Keratinocyte (primary cell): ENCODE data around the gene DLAT. TPM values are rescaled to one million over a fixed set of nuclear protein-coding genes. Genes with fewer than 3 reads are reported as not detected.
"Not testable (repeated sequence)": the region's sequence is repeated elsewhere in the genome, so short reads cannot be mapped to it uniquely, and the experiment has no call there.

Source experiments
- DNase-seq: peaks from one replicate; pipeline ENCODE4 v3.0.0-alpha.2; 2011; ENCODE audit warnings: low read depth, missing footprints, low spot score
- FAIRE-seq: peaks from 2 replicates; lab custom pipeline; 2011; peaks lifted over from hg19 to GRCh38; lab: Jason Lieb, UNC
- H2AFZ ChIP-seq: 2 replicates; pipeline ENCODE4 v1.6.0; 2012; ENCODE audit warnings: low read length, control low read depth, inconsistent platforms; ENCODE audit not compliant: control insufficient read depth
- H3K27ac ChIP-seq: 2 replicates; pipeline ENCODE4 v1.5.1; 2011; ENCODE audit warnings: low read length; ENCODE audit not compliant: control insufficient read depth, insufficient read depth
- H3K27me3 ChIP-seq: 3 replicates; pipeline ENCODE4 v1.6.0; 2011; ENCODE audit warnings: low read length; ENCODE audit not compliant: control insufficient read depth, insufficient read depth; ENCODE audit errors: extremely low read depth
- H3K36me3 ChIP-seq, 2 experiments: 2 replicates in 1 of 2; 3 replicates in 1 of 2; pipeline ENCODE4 v1.5.1; 2011; ENCODE audit warnings: low read length in 2 of 2, mild to moderate bottlenecking in 1 of 2; ENCODE audit not compliant: control insufficient read depth in 2 of 2, insufficient read depth in 2 of 2; ENCODE audit errors: extremely low read depth in 1 of 2
- H3K4me1 ChIP-seq: 3 replicates; pipeline ENCODE4 v1.5.1; 2011; ENCODE audit warnings: low read length; ENCODE audit not compliant: control insufficient read depth, insufficient read depth; ENCODE audit errors: extremely low read depth
- H3K4me2 ChIP-seq: 3 replicates; pipeline ENCODE4 v1.6.0; 2011; ENCODE audit warnings: low read depth, low read length; ENCODE audit not compliant: control insufficient read depth, insufficient read depth; ENCODE audit errors: extremely low read depth
- H3K4me3 ChIP-seq, 3 experiments: fragments of 200-600 bp in 1 of 3; sonication (generic) in 1 of 3; 2 replicates in 2 of 3; 3 replicates in 1 of 3; pipeline ENCODE4 v1.5.1; 2011 to 2016; ENCODE audit warnings: low read length in 3 of 3, mild to moderate bottlenecking in 3 of 3, control low read depth in 2 of 3, inconsistent platforms in 1 of 3, low read depth in 1 of 3, mixed read lengths in 1 of 3, mixed run types in 1 of 3, moderate library complexity in 1 of 3; ENCODE audit not compliant: control insufficient read depth in 2 of 3, insufficient read depth in 2 of 3; ENCODE audit errors: extremely low read depth in 1 of 3
- H3K79me2 ChIP-seq: 2 replicates; pipeline ENCODE4 v1.6.0; 2012; ENCODE audit warnings: low read length; ENCODE audit not compliant: control insufficient read depth, insufficient read depth
- H3K9ac ChIP-seq: 3 replicates; pipeline ENCODE4 v1.6.0; 2011; ENCODE audit warnings: low read length; ENCODE audit not compliant: control insufficient read depth, insufficient read depth; ENCODE audit errors: extremely low read depth
- H3K9me1 ChIP-seq: 3 replicates; pipeline ENCODE4 v1.6.0; 2011; ENCODE audit warnings: low read length; ENCODE audit not compliant: control insufficient read depth, insufficient read depth; ENCODE audit errors: extremely low read depth
- H3K9me3 ChIP-seq: 2 replicates; pipeline ENCODE4 v1.5.1; 2012; ENCODE audit warnings: low read depth, low read length; ENCODE audit not compliant: control insufficient read depth
- H4K20me1 ChIP-seq: 3 replicates; pipeline ENCODE4 v1.6.0; 2011; ENCODE audit warnings: low read length; ENCODE audit not compliant: control insufficient read depth, insufficient read depth; ENCODE audit errors: extremely low read depth
- EZH2 ChIP-seq: IDR thresholded peaks from one replicate; pipeline ENCODE4 v1.6.1; 2012; ENCODE audit warnings: inconsistent platforms, mild to moderate bottlenecking, low read length, moderate library complexity
- dilution Hi-C: fragments of 300-500 bp; cut with MboI; formaldehyde crosslinking; loops from one replicate; pipeline ENCODE4 v1.7.0; 2020; ENCODE audit warnings: low sequenced_read_pairs; ENCODE audit not compliant: extremely low pct_ligation_motif_present
- polyA plus RNA-seq, 5 experiments: library from polyadenylated mRNA; depleted of rRNA in 3 of 5; stranded (reverse) in 3 of 5; stranded (forward) in 1 of 5; unstranded in 1 of 5; fragments of >200 nt; gene quantifications; 1 replicate in 1 of 5; 2 replicates in 3 of 5; 3 replicates in 1 of 5; pipeline versions ENCODE4 v1.2.1 to v1.2.3, GENCODE V29; 2011 to 2012; ENCODE audit warnings: missing spikeins in 2 of 5, low read depth in 1 of 5, low replicate concordance in 1 of 5
- TF ChIP-seq, protein P1 (sequence below), 3 experiments: IDR thresholded peaks in 1 of 3; conservative IDR thresholded peaks in 1 of 3; optimal IDR thresholded peaks in 1 of 3; 2 replicates in 2 of 3; 3 replicates in 1 of 3; pipeline versions ENCODE3 to v1.5.1; 2011; ENCODE audit warnings: low read length in 3 of 3, mild to moderate bottlenecking in 3 of 3, moderate library complexity in 2 of 3, control low read depth in 1 of 3, inconsistent platforms in 1 of 3; ENCODE audit not compliant: insufficient read depth in 2 of 3; ENCODE audit errors: extremely low read depth in 1 of 3

Gene DLAT
- polyA plus RNA-seq, 1 donor (not counting 4 experiments of a cell fraction or from before 2014, with no cell fraction given): 41.9 TPM

DNA sequence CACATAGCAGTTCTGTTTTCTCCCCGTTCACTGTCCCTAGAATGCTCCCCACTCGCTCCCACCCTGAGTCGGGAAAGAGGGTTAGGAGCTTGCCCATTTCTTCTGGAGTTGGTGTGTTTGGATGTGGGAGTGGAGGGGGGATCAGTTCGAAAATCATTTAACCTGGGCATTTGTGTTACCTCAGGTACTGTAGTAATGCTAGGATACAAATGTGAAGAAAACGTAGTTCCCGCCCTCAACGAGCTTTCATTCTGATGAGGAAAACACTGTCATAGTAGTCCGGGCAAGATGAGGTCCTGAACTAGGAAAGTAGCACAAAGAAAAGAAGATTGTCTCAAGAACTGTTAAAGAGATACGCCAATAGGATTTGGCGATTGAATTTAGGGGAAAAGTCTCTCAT, 62.0 kb downstream of the DLAT start:
- Histone ChIP-seq H4K20me1 (no peaks in the 10 kb centered on the region), H3K79me2 (peaks cover 52% of the 10 kb centered on the region), H3K9me1 (no peaks in the 10 kb centered on the region), H3K4me3 (peak overlapping the region; percentile 68 to 100 (median 76)), H3K36me3 (peaks cover 17 to 39% of the 10 kb centered on the region in 2 experiments), H3K4me1 (peaks cover 14% of the 10 kb centered on the region), H3K9ac (peak overlapping the region; percentile 97), H3K27ac (peak overlapping the region; percentile 95), H2AFZ (peak overlapping the region; percentile 96), H3K9me3 (no peaks in the 10 kb centered on the region), H3K4me2 (peak overlapping the region; percentile 91), H3K27me3 (no peaks in the 10 kb centered on the region)
- DNase-seq (no peak), FAIRE-seq (no peak)
- dilution Hi-C loops: no loop called here
- TF ChIP-seq EZH2: no peak
- TF ChIP-seq, protein P1, sequence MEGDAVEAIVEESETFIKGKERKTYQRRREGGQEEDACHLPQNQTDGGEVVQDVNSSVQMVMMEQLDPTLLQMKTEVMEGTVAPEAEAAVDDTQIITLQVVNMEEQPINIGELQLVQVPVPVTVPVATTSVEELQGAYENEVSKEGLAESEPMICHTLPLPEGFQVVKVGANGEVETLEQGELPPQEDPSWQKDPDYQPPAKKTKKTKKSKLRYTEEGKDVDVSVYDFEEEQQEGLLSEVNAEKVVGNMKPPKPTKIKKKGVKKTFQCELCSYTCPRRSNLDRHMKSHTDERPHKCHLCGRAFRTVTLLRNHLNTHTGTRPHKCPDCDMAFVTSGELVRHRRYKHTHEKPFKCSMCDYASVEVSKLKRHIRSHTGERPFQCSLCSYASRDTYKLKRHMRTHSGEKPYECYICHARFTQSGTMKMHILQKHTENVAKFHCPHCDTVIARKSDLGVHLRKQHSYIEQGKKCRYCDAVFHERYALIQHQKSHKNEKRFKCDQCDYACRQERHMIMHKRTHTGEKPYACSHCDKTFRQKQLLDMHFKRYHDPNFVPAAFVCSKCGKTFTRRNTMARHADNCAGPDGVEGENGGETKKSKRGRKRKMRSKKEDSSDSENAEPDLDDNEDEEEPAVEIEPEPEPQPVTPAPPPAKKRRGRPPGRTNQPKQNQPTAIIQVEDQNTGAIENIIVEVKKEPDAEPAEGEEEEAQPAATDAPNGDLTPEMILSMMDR (optimal IDR thresholded peaks at IDR 0.05 in 1 of 3, IDR thresholded peaks at IDR 0.05 in 1 of 3, conservative IDR thresholded peaks at IDR 0.05 in 1 of 3; ENCODE audit: extremely low read depth in 1 of 3, insufficient read depth in 2 of 3, low read length in 3 of 3): no peak

- H3K79me2 ChIP-seq, dilution Hi-C loops, FAIRE-seq, H2AFZ ChIP-seq, H3K4me2 ChIP-seq, H4K20me1 ChIP-seq, H3K9me3 ChIP-seq, H3K4me3 ChIP-seq, H3K4me1 ChIP-seq, H3K9ac ChIP-seq, H3K27me3 ChIP-seq, H3K9me1 ChIP-seq, DNase-seq, H3K27ac ChIP-seq: not testable (repeated sequence)
- H3K36me3 ChIP-seq: peaks cover 12 to 14% of the 10 kb centered on the region in 2 experiments
Observed at GRCh38 chr11:112095302-112095701, 70.1 kb downstream of the DLAT start.

DNA sequence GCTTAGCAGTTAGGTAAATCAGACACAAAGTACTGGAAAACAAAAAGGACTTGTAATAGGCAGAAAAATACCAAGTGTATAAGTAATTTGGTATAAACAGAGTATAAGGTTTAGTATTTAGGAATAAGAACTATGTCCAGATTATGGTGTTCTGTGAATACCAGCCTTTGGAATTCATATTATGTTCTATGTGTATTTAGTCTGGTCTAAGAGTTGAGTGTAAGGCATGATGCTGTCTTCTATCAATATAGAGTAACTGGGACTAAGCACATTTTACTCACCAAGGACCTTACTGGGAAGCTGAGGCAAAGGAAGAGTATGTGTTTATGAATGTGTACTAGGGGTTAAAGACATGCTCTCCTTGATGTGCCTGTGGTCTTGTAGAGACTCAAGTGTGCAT, 71.0 kb downstream of the DLAT start:
- FAIRE-seq (no peak), DNase-seq (no peak)
- H3K4me2 ChIP-seq: no peak overlapping the region
- no peaks in the 10 kb centered on the region for H3K9me1 ChIP-seq
- no peaks in the 10 kb centered on the region for H3K4me1 ChIP-seq
- H3K9ac ChIP-seq: no peak overlapping the region
- no peak for TF ChIP-seq EZH2
- TF ChIP-seq, protein P1 (optimal IDR thresholded peaks at IDR 0.05 in 1 of 3, IDR thresholded peaks at IDR 0.05 in 1 of 3, conservative IDR thresholded peaks at IDR 0.05 in 1 of 3; ENCODE audit: extremely low read depth in 1 of 3, insufficient read depth in 2 of 3, low read length in 3 of 3): no peak
- no peaks in the 10 kb centered on the region for H3K79me2 ChIP-seq
- dilution Hi-C loops: no loop called here
- no peaks in the 10 kb centered on the region for H4K20me1 ChIP-seq
- H3K36me3 ChIP-seq: peaks cover 9 to 11% of the 10 kb centered on the region in 2 experiments
- H3K4me3 ChIP-seq: no peak overlapping the region
- no peaks in the 10 kb centered on the region for H3K9me3 ChIP-seq
- H3K27ac ChIP-seq: no peak overlapping the region
- no peak overlapping the region for H2AFZ ChIP-seq
- no peaks in the 10 kb centered on the region for H3K27me3 ChIP-seq
